Measurements from ENCODE around the gene TNFRSF13B.

DNA sequence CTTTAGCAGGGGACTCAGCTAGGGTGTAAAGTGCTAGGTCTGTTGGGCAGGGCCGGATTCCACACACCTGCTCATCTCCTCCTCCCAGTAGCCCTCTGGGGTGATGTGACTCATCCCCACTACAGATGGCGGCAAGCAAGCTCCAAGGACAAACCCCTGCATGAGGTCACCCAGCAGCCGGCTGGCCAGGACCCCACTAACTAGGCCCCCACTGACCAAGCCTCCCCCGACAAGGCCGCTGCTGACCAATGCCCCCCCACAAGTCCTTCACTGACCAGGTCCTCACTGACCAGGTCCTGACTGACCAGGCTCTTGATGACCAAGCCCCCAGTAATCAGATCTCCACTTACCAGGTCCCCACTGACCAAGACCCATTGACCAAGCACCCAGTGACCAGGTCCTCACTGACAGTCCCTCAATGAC lies 36.7 kb downstream of the TNFRSF13B start:
- TF ChIP-seq, protein P1, sequence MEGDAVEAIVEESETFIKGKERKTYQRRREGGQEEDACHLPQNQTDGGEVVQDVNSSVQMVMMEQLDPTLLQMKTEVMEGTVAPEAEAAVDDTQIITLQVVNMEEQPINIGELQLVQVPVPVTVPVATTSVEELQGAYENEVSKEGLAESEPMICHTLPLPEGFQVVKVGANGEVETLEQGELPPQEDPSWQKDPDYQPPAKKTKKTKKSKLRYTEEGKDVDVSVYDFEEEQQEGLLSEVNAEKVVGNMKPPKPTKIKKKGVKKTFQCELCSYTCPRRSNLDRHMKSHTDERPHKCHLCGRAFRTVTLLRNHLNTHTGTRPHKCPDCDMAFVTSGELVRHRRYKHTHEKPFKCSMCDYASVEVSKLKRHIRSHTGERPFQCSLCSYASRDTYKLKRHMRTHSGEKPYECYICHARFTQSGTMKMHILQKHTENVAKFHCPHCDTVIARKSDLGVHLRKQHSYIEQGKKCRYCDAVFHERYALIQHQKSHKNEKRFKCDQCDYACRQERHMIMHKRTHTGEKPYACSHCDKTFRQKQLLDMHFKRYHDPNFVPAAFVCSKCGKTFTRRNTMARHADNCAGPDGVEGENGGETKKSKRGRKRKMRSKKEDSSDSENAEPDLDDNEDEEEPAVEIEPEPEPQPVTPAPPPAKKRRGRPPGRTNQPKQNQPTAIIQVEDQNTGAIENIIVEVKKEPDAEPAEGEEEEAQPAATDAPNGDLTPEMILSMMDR (IDR thresholded peaks at IDR 0.05; ENCODE audit: low read length) = no peak
- no peak for TF ChIP-seq EZH2 (IDR thresholded peaks at IDR 0.05; ENCODE audit: borderline replicate concordance, low read length)
